ENCODE data around the gene PDCD1.

GRCh38 chr2:241801611-241802420 is 56.9 kb downstream of the PDCD1 start:
- no peak for TF ChIP-seq CTCF (IDR thresholded peaks at IDR 0.05; ENCODE audit: low read depth, low read length)
- no peak for TF ChIP-seq EZH2phosphoT487 (IDR thresholded peaks at IDR 0.05; ENCODE audit: low read depth)
